OCI-LY7 (cell line): ENCODE data around the gene ZNF555.

Experiments
- EZH2phosphoT487 ChIP-seq: fragments of 200-600 bp; sonication (generic); IDR thresholded peaks from 2 replicates; pipeline ENCODE4 v1.6.1; 2018; ENCODE audit warnings: low read depth, borderline replicate concordance, mild to moderate bottlenecking, mixed run types, antibody characterized with exemption, low read length, moderate library complexity, mixed read lengths
- TF ChIP-seq, protein P1 (sequence below): fragments of 200-600 bp; sonication (generic); conservative IDR thresholded peaks from 2 replicates; pipeline ENCODE4 v1.5.1; 2014; ENCODE audit warnings: mild to moderate bottlenecking, antibody characterized with exemption, low read length, moderate library complexity, mixed read lengths

DNA sequence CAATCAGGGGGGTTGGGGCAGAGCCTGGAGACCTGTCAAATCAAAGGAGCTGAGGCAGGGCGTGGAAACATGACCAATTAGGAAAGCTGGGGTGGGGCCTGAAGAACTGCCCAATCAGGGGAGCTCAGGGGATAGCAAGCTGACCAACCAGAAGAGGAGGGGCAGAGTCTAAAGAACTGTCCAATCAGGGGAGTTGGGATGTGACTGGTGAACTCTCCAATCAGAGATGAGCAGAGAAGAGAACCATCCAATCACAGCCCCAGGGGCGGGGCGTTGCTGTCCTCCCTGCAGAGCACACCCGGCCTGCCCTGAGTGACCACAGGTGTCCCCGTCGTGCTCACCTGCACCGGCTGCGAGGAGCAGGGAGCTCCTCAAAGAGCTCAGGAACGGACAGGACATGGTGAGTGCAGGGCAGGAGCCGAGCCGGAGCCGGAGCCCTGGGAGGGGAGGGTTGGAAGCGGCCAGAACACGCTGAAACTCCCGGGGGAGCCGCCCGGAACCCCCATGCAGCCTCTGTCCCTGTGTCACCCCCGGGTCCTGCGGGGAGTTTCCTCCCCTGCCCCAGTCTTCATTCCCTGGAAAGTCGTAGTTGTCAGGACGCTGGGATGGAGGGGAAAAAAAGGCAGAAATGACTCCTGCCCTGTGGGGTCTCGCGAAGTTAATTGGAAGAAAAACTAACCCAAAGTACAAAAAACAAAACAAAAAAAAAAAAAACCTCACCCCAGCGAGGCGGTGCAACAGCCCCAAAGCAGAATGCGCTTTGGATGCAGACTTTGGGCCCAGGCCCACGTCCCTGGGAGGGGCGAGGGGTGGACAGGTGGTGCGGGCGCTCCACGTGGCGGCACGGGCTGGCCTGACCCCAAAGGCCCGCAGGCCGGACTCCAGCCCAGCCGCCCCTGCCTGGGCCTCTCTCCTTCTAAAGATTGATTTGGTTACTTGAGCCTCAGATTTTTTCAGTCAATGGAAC is 26.0 kb downstream of the ZNF555 start, which contains the start of gene ZNF556:
- TF ChIP-seq, protein P1, sequence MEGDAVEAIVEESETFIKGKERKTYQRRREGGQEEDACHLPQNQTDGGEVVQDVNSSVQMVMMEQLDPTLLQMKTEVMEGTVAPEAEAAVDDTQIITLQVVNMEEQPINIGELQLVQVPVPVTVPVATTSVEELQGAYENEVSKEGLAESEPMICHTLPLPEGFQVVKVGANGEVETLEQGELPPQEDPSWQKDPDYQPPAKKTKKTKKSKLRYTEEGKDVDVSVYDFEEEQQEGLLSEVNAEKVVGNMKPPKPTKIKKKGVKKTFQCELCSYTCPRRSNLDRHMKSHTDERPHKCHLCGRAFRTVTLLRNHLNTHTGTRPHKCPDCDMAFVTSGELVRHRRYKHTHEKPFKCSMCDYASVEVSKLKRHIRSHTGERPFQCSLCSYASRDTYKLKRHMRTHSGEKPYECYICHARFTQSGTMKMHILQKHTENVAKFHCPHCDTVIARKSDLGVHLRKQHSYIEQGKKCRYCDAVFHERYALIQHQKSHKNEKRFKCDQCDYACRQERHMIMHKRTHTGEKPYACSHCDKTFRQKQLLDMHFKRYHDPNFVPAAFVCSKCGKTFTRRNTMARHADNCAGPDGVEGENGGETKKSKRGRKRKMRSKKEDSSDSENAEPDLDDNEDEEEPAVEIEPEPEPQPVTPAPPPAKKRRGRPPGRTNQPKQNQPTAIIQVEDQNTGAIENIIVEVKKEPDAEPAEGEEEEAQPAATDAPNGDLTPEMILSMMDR: no peak
- TF ChIP-seq EZH2phosphoT487: no peak
